HG02763 (cell line): ENCODE results near the gene MED1.

ENCODE experiments used
- ATAC-seq: cut with Tn5 transposase; IDR thresholded peaks from one replicate; pipeline ENCODE4 v1.9.1; 2021; ENCODE audit warnings: mild to moderate bottlenecking, moderate library complexity; ENCODE audit not compliant: unreplicated experiment

The MED1 gene

GRCh38 chr17:39364236-39365025 lies 86.6 kb downstream of the MED1 start:
- ATAC-seq, result no peak

- no peak for ATAC-seq
Measured at GRCh38 chr17:39361064-39361463, 90.0 kb downstream of the MED1 start.

GRCh38 chr17:39360537-39360936 lies 90.5 kb downstream of the MED1 start:
- ATAC-seq, result no peak

DNA sequence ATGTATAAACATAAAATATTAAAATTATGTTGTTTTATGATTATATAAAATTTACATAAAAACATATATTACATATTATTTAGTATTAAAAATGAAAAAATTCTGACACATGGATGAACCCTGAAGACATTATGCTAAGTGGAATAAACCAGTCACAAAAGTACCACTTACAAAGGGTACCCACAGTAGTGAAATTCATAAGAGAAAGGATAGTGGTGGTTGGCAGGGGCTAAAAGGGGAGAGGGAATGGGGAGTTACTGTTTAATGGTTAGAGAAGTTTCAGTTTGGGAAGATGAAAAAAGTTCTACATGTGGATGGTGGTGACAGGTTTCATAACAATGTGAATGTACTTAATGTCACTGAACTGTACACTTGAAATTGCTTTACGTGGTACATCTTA lies 91.1 kb downstream of the MED1 start:
- no peak for ATAC-seq

DNA sequence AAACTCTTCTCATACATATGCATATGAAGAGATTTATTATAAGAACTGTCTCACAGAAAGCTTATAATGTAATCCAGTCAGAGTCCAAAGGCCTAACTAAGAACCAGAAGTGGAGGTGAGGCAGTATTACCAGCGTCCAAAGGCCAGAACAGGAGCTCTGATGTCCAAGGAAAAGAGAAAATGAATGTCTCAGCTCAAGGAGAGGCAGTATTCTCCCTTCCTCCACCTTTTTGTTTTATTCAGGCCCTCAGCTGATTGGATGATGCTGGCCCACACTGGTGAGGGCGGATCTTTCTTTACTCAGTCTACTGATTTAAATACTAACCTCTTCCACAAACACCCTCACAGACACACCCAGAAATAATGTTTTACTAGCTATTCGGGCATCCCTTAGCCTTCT lies 93.1 kb downstream of the MED1 start:
- no peak for ATAC-seq

DNA sequence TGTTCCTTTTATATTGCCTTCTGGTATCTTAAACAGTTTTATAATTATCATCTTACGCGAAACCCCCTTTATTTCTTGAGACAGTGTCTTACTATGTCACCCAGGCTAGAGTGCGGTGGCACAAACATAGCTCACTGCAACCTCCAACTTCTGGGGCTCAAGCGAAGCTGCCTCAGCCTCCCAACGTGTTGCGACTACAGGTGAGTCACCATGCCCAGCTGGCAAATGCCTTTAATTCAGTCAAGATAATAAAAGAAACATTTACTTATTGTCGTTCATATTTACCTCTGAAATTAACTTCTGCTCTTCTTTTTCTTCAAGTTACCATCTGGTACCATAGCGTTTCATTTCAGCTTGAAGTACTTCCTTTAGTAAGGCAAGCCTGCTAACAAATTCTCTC lies 93.6 kb downstream of the MED1 start:
- ATAC-seq, result no peak
